Bronchial epithelial cell (primary cell): Measurements from ENCODE around the gene OSBPL3. TPM values are rescaled to one million over a fixed set of nuclear protein-coding genes. Genes with fewer than 3 reads are reported as not detected.

Experiments used
- DNase-seq: peaks from one replicate; pipeline ENCODE4 v3.0.0-alpha.2; 2010; ENCODE audit warnings: low read depth
- FAIRE-seq: peaks from 2 replicates; lab custom pipeline; 2011; peaks lifted over from hg19 to GRCh38; lab: Jason Lieb, UNC
- H3K27me3 ChIP-seq: 2 replicates; pipeline ENCODE4 v1.5.1; 2011; ENCODE audit warnings: low read length; ENCODE audit not compliant: control insufficient read depth, insufficient read depth
- H3K36me3 ChIP-seq: 2 replicates; pipeline ENCODE4 v1.5.1; 2011; ENCODE audit warnings: low read length; ENCODE audit not compliant: control insufficient read depth, insufficient read depth
- H3K4me3 ChIP-seq: 2 replicates; pipeline ENCODE4 v1.5.1; 2011; ENCODE audit warnings: mild to moderate bottlenecking, low read depth, low read length, control low read depth
- total RNA-seq: library from RNA; depleted of rRNA; stranded (reverse); fragments of >200 nt; gene quantifications from 2 replicates; pipeline ENCODE4 v1.2.1, GENCODE V29; 2014
- TF ChIP-seq, protein P1 (sequence below): IDR thresholded peaks from 2 replicates; pipeline ENCODE4 v1.5.1; 2011; ENCODE audit warnings: mild to moderate bottlenecking, moderate library complexity, low read length, control low read depth, inconsistent platforms; ENCODE audit not compliant: insufficient read depth, severe bottlenecking

OSBPL3 gene
- total RNA-seq, 1 donor from 2014 or later, result 25.0 TPM

DNA sequence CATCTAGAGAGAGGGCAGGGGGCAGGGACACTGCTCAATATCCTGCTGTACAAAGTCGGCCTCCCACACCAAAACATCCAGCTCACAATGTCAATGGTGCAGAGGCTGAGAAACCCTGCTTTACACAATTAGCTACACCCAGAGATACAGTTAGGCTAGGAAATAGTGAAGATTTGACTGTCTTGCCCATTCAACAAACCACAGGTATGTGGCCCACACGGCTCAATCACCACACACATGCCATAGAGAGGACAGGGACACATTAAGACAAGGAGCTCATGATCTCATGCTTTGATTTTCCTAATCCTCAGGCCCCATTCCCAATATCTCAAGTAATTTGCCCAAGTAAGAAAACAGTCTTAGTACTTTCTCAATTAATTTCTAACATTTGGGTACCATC lies 110.4 kb downstream of the OSBPL3 start:
- H3K27me3 ChIP-seq, result no peaks in the 10 kb centered on the region
- FAIRE-seq (peak; percentile 92), DNase-seq (no peak)
- TF ChIP-seq, protein P1, sequence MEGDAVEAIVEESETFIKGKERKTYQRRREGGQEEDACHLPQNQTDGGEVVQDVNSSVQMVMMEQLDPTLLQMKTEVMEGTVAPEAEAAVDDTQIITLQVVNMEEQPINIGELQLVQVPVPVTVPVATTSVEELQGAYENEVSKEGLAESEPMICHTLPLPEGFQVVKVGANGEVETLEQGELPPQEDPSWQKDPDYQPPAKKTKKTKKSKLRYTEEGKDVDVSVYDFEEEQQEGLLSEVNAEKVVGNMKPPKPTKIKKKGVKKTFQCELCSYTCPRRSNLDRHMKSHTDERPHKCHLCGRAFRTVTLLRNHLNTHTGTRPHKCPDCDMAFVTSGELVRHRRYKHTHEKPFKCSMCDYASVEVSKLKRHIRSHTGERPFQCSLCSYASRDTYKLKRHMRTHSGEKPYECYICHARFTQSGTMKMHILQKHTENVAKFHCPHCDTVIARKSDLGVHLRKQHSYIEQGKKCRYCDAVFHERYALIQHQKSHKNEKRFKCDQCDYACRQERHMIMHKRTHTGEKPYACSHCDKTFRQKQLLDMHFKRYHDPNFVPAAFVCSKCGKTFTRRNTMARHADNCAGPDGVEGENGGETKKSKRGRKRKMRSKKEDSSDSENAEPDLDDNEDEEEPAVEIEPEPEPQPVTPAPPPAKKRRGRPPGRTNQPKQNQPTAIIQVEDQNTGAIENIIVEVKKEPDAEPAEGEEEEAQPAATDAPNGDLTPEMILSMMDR, result no peak
- peaks cover 4% of the 10 kb centered on the region for H3K36me3 ChIP-seq
- H3K4me3 ChIP-seq, result no peak overlapping the region

DNA sequence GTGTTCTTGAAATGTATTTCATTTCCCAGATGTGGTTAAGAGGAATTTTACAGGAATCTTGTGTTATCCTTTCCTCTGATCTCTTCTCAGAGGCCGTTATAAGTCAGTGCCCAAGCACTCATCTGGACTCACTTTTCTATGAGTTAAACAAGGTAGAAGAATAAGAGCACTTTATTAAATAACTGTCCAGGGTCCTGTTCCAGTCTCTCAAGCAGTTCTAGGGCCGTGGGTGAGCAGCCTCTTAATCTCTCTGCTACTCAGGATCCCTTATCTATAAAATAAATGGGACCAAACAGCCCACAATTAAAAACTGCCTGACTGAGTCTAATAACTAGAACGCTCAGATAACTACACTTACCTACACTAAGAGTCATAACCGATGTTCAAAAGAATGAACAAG lies 111.2 kb downstream of the OSBPL3 start:
- Histone ChIP-seq H3K36me3 (peaks cover 4% of the 10 kb centered on the region), H3K27me3 (no peaks in the 10 kb centered on the region), H3K4me3 (no peak overlapping the region)
- TF ChIP-seq, protein P1, result no peak
- FAIRE-seq (no peak), DNase-seq (no peak)

- Histone ChIP-seq H3K27me3 (no peaks in the 10 kb centered on the region), H3K36me3 (peaks cover 9% of the 10 kb centered on the region), H3K4me3 (no peak overlapping the region)
- DNase-seq (no peak), FAIRE-seq (no peak)
- TF ChIP-seq, protein P1, result no peak
Observed at GRCh38 chr7:24866004-24866615, 113.9 kb downstream of the OSBPL3 start.

GRCh38 chr7:24864214-24864817 lies 115.7 kb downstream of the OSBPL3 start:
- FAIRE-seq (no peak), DNase-seq (no peak)
- peaks cover 8% of the 10 kb centered on the region for H3K36me3 ChIP-seq
- H3K27me3 ChIP-seq, result no peaks in the 10 kb centered on the region
- TF ChIP-seq, protein P1, result no peak
- H3K4me3 ChIP-seq, result no peak overlapping the region

- H3K27me3 ChIP-seq, result no peaks in the 10 kb centered on the region
- DNase-seq (no peak), FAIRE-seq (no peak)
- no peak overlapping the region for H3K4me3 ChIP-seq
- TF ChIP-seq, protein P1, result no peak
- H3K36me3 ChIP-seq, result peaks cover 8% of the 10 kb centered on the region
Observed at GRCh38 chr7:24863626-24864025, 116.4 kb downstream of the OSBPL3 start.
